Breast epithelium (tissue), 4 donors: ENCODE data around the gene EVL. TPM values are rescaled to one million over a fixed set of nuclear protein-coding genes. Genes with fewer than 3 reads are reported as not detected.
A peak's percentile ranks its signal among the peaks of the same experiment; 100 is the strongest.

ENCODE experiments used
- DNase-seq, 2 donors: peaks; one replicate each; pipeline ENCODE4 v3.0.0-alpha.2; 2019; ENCODE audit warnings: low spot score in 2 of 2
- H3K27ac ChIP-seq, 2 donors: fragments of 200-600 bp; sonication (generic) in 1 of 2; one replicate each; pipeline ENCODE4 v1.5.1; 2016 to 2019; ENCODE audit warnings: mild to moderate bottlenecking in 1 of 2
- H3K27me3 ChIP-seq, 2 donors: fragments of 200-600 bp; sonication (generic) in 1 of 2; one replicate each; pipeline versions ENCODE4 v1.5.1 to v1.6.0; 2017 to 2019; ENCODE audit warnings: control low read depth in 1 of 2, mild to moderate bottlenecking in 1 of 2
- H3K36me3 ChIP-seq: fragments of 200-600 bp; one replicate; pipeline ENCODE4 v1.5.1; 2019
- H3K4me1 ChIP-seq, 2 donors: fragments of 200-600 bp; sonication (generic); one replicate each; pipeline ENCODE4 v1.5.1; 2016 to 2019; ENCODE audit warnings: control low read depth in 1 of 2
- H3K4me3 ChIP-seq, 3 donors: fragments of 200-600 bp; sonication (generic); 1 replicate in 2 of 3; 2 replicates in 1 of 3; pipeline ENCODE4 v1.5.1; 2016 to 2019; ENCODE audit warnings: mild to moderate bottlenecking in 3 of 3, moderate library complexity in 2 of 3
- H3K9me3 ChIP-seq, 2 donors: fragments of 200-600 bp; sonication (generic) in 1 of 2; one replicate each; pipeline ENCODE4 v1.5.1; 2016 to 2019; ENCODE audit warnings: control low read depth in 1 of 2
- CTCF ChIP-seq, 3 donors: fragments of 450-650 bp; IDR thresholded peaks; one replicate each; pipeline ENCODE4 v1.5.1; 2016 to 2017; ENCODE audit warnings: antibody characterized with exemption in 3 of 3, mild to moderate bottlenecking in 3 of 3, moderate library complexity in 3 of 3
- POLR2A ChIP-seq: fragments of 450-650 bp; IDR thresholded peaks from one replicate; pipeline ENCODE4 v1.6.1; 2016; ENCODE audit warnings: antibody characterized with exemption, mild to moderate bottlenecking, moderate library complexity
- POLR2AphosphoS5 ChIP-seq, 3 donors: sonication (generic); formaldehyde crosslinking; IDR thresholded peaks; one replicate each; pipeline ENCODE4 v1.6.1; 2017; ENCODE audit warnings: antibody characterized with exemption in 3 of 3
- intact Hi-C: fragments of 100-400 bp; cut with DNase I; formaldehyde crosslinking; loops from one replicate; pipeline ENCODE4 v1.15.1; 2023; ENCODE audit warnings: low total_unique reads
- total RNA-seq, 3 donors: library from RNA; depleted of rRNA; stranded (reverse); fragments of >200 nt; gene quantifications; one replicate each; pipeline ENCODE4 v1.1.0, GENCODE V29; 2016

Gene EVL
- total RNA-seq, 3 donors from 2014 or later: 50.7 to 116 (median 107) TPM

GRCh38 chr14:100105357-100106169 is 40.3 kb downstream of the EVL start:
- peaks cover 0 to 35% of the 10 kb centered on the region in 2 donors for H3K4me1 ChIP-seq
- no peaks in the 10 kb centered on the region for H3K36me3 ChIP-seq
- intact Hi-C loops: loop anchor here (5.0 kb wide), 1 partner anchor 123 kb away; no protein-coding TSS in a partner anchor
- peak in 1 of 2 donors; percentile 15 for DNase-seq
- peak overlapping the region; percentile 50 to 72 for H3K27ac ChIP-seq
- no peak for TF ChIP-seq POLR2A
- no peak for TF ChIP-seq POLR2AphosphoS5 (IDR thresholded peaks at IDR 0.05)
- no peak for TF ChIP-seq CTCF (IDR thresholded peaks at IDR 0.05)
- no peak overlapping the region for H3K4me3 ChIP-seq
- H3K9me3 ChIP-seq: no peaks in the 10 kb centered on the region
- no peaks in the 10 kb centered on the region for H3K27me3 ChIP-seq

GRCh38 chr14:100106250-100107112 is 41.3 kb downstream of the EVL start:
- TF ChIP-seq POLR2AphosphoS5 (IDR thresholded peaks at IDR 0.05): no peak
- TF ChIP-seq CTCF (IDR thresholded peaks at IDR 0.05): no peak
- no peak for TF ChIP-seq POLR2A
- Histone ChIP-seq H3K27ac (peak overlapping the region; percentile 45 to 46), H3K4me1 (peaks cover 0 to 35% of the 10 kb centered on the region in 2 donors), H3K27me3 (no peaks in the 10 kb centered on the region), H3K4me3 (no peak overlapping the region), H3K36me3 (no peaks in the 10 kb centered on the region), H3K9me3 (no peaks in the 10 kb centered on the region)
- peak in 1 of 2 donors; percentile 38 for DNase-seq
- intact Hi-C loops: loop anchor here (5.0 kb wide), 1 partner anchor 124 kb away; no protein-coding TSS in a partner anchor

- Histone ChIP-seq H3K9me3 (no peaks in the 10 kb centered on the region), H3K4me1 (peaks cover 0 to 35% of the 10 kb centered on the region in 2 donors), H3K27me3 (no peaks in the 10 kb centered on the region), H3K36me3 (no peaks in the 10 kb centered on the region), H3K27ac (peak overlapping the region; percentile 45 to 46), H3K4me3 (no peak overlapping the region)
- intact Hi-C loops: loop anchor here (5.0 kb wide), 1 partner anchor 125 kb away; no protein-coding TSS in a partner anchor
- DNase-seq: peak; percentile 46 to 70
- TF ChIP-seq CTCF (IDR thresholded peaks at IDR 0.05) (no peak), POLR2AphosphoS5 (IDR thresholded peaks at IDR 0.05) (no peak), POLR2A (no peak)
Measured at GRCh38 chr14:100107236-100107635, 42.0 kb downstream of the EVL start.

- no peaks in the 10 kb centered on the region for H3K36me3 ChIP-seq
Measured at GRCh38 chr14:100108042-100108825, 43.0 kb downstream of the EVL start.

More at GRCh38 chr14:100108042-100108825, 43.0 kb downstream of the EVL start:
- DNase-seq: peak; percentile 56 to 83
- no peak overlapping the region for H3K4me3 ChIP-seq
- peaks cover 0 to 28% of the 10 kb centered on the region in 2 donors for H3K4me1 ChIP-seq
- intact Hi-C loops: loop anchor here (5.0 kb wide), 1 partner anchor 126 kb away; no protein-coding TSS in a partner anchor
- no peaks in the 10 kb centered on the region for H3K9me3 ChIP-seq
- peak overlapping the region; percentile 22 to 29 for H3K27ac ChIP-seq
- TF ChIP-seq POLR2AphosphoS5 (IDR thresholded peaks at IDR 0.05) (peak; percentile 15 to 36 (median 17)), CTCF (IDR thresholded peaks at IDR 0.05) (peak; percentile 70 to 84 (median 80)), POLR2A (no peak)
- no peaks in the 10 kb centered on the region for H3K27me3 ChIP-seq
